Suppressor macrophage treated with lipopolysaccharide for 1 hour (primary cell): ENCODE measurements around the gene HLA-DRB1.
"Not testable (repeated sequence)": the region's sequence is repeated elsewhere in the genome, so short reads cannot be mapped to it uniquely, and the experiment has no call there.

Experiments
- DNase-seq, 3 donors: peaks; one replicate each; pipeline ENCODE4 v3.0.0-alpha.2; 2020 to 2022

Gene HLA-DRB1

DNA sequence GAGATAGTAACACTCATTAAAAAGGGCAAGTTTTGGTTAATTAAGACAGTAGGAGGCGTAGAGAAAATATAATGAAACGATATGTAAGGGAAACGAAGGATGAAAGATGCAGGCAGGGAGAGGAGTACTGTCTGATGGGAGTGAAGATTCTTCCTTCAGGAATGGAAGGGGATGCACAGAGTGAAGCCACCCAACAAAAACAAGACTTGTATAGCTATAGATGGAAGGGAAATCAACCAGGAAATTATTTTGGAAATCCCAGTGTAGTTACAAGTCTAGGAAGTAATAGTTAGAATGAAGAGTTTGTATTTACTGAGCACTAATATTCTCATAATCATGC lies 19.7 kb upstream of the HLA-DRB1 start:
- DNase-seq: no peak

GRCh38 chr6:32608362-32608761 lies 18.7 kb upstream of the HLA-DRB1 start:
- DNase-seq: no peak

- DNase-seq: no peak
Measured at GRCh38 chr6:32607988-32608298, 18.3 kb upstream of the HLA-DRB1 start.

GRCh38 chr6:32607263-32607987 lies 17.8 kb upstream of the HLA-DRB1 start:
- peak; percentile 85 to 90 (median 86) for DNase-seq

- DNase-seq: peak; percentile 57 to 68 (median 59)
Measured at GRCh38 chr6:32604434-32604877, 14.8 kb upstream of the HLA-DRB1 start.

- DNase-seq: peak; percentile 35 to 60 (median 43)
Measured at GRCh38 chr6:32603888-32604287, 14.2 kb upstream of the HLA-DRB1 start.

DNA sequence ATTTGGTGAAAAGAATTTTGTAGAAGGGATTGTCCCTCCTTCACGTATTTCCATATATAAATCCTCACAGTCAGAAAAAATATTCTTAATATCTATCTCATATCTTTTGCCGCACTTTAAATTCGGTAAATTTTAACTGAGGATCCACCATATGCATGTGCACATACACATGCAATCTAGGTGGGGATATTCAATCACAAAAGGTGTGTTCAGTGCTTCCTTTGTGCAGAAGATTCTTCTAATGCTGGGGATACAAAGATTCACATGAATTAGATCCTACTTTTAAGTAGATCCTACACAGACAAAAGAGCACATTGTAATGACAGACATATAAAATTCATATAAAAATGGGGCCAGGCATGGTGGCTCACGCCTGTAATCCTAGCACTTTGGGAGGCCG lies 13.6 kb upstream of the HLA-DRB1 start:
- DNase-seq: no peak

DNA sequence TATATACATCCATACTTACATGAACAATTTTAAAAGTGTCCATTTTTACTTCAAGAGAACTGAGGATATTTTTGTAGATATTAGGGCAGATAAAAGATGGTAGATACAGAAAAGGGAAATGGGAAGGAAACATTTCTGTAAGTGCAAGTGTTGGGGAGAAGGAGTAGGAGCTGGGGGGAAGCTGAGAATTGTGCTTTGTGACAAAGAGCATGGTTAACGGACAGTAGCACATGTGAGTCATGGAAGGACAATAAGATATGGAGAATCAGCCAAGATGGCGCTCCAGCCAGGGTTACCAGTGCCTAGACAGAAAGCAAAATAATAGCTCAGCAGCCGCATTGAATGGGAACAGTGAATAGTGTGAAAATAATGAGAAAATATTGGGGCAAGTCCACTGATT lies 12.7 kb upstream of the HLA-DRB1 start:
- peak in 2 of 3 donors; percentile 54 to 55 for DNase-seq

GRCh38 chr6:32597024-32597423 lies 7.4 kb upstream of the HLA-DRB1 start:
- DNase-seq: no peak

DNA sequence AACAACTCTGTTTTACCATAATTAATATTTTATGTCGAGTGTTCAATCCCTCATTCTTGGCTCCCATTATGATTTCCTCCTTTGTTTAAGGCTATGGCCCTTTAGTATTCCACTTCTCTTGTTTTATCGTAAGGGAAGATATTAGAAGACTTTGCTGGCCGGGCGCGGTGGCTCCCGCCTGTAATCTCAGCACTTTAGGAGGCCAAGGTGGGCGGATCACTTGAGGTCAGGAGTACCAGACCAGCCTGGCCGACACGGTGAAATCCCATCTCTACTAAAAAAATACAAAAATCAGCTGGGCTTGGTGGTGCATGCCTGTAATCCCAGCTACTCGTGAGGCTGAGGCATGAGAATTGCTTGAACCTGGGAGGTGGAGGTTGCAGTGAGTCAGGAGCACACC lies 1.1 kb upstream of the HLA-DRB1 start:
- not testable (repeated sequence) for DNase-seq

DNA sequence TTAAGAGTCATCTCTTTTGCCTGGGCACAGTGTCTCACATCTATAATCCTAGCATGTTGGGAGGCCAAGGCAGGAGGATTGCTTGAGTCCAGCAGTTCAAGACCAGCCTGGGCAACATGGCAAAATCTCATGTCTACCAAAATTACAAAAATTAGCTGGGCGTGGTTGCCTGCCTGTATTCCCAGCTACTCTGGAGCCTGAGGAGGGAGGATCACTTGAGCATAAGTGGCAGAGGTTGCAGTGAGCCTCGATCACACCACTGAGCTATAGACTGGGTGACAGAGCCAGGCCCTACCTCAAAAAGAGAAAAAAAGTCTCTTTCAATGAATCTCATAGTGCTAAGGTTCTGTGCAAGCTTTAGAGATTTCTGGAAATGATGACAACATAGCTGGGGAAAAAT lies 1.5 kb downstream of the HLA-DRB1 start:
- DNase-seq: no peak

DNA sequence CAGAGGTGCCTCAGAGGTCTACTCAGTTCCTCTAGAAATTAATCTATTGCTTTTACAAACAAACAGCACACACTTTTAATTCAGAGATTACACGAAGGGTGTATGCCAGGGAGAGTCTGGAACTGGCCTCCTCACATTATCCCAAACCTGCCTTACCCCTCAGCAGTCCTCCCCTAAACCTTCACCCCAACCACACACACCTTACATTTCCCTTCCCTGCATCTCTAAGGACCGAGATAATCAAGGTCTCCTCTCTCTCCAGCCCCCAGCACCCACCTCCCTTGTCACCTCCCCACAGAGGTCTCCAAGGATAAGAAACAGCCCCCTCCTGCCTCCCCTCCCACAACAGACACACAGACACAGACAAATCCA lies 6.1 kb downstream of the HLA-DRB1 start:
- DNase-seq: no peak

GRCh38 chr6:32581315-32582095 lies 8.1 kb downstream of the HLA-DRB1 start:
- no peak for DNase-seq

GRCh38 chr6:32580593-32580992 lies 9.1 kb downstream of the HLA-DRB1 start:
- DNase-seq: no peak

DNA sequence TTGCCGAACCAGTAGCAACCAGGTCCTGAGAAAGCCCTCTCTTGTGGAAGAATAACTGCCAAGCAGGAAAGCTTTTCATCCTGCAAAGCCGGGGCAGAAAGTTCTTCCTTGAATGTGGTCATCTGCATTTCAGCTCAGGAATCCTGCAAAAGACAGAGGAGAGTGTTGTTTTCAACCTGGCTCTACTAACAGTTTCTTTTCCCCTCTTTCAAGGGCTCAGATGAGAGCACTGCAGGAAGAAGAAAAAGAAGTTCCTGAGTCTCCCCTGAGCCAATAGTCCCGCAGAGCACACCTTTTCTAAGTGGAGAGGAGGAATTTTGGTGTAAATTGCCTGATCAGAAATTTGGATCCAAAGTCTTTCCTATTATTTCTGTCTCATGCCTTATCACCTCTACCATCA lies 10.7 kb downstream of the HLA-DRB1 start:
- no peak for DNase-seq

- DNase-seq: not testable (repeated sequence)
Measured at GRCh38 chr6:32577493-32577892, 12.2 kb downstream of the HLA-DRB1 start.

GRCh38 chr6:32576250-32576649 lies 13.4 kb downstream of the HLA-DRB1 start:
- DNase-seq: no peak

DNA sequence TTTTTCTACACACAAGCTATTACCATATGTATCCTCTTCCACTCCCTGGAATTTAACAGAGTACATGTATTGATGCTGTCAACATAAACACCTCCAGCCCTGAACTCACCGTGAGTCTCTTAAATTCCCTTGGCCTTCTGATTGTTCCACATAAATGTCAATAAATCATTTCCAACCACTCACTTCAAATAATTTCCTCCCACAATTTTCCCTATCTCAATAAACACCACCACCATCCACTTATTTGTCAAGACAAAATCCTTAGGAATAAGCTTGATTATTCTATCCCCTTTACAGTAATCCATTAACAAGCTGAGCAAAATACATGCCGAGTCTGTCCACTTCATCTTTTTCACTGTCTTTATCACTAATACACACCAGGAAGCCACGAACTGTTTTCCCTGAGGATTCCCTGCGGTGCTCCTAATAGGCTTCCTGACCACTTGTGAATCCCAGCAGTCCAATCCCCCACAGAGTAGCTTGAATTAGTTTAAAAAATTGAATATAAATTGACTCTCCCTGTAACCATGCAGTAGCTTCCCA lies 19.2 kb downstream of the HLA-DRB1 start:
- no peak for DNase-seq

DNA sequence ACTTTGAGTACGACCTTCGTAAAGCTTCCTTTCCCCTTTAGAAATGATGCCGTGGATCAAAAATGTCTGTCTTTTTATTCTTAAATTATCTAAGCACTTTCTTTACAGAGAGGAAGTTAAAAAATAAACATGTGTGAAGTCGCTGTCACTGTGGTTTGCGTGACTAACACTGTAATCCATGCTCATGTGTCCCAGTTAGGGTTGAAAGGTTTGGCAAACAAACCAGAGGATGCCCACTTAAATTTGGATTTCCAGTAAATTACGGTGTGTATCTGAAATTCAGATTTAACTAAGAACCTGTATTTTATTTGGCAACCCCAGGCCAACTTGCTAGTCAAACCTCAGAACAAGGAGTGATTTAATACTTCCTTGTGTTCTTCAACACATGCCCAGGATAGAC lies 21.1 kb downstream of the HLA-DRB1 start:
- peak in 1 of 3 donors; percentile 45 for DNase-seq

- no peak for DNase-seq
Measured at GRCh38 chr6:32566957-32567356, 22.7 kb downstream of the HLA-DRB1 start.

- no peak for DNase-seq
Measured at GRCh38 chr6:32565511-32565910, 24.1 kb downstream of the HLA-DRB1 start.

- DNase-seq: no peak
Measured at GRCh38 chr6:32562940-32563339, 26.7 kb downstream of the HLA-DRB1 start.

DNA sequence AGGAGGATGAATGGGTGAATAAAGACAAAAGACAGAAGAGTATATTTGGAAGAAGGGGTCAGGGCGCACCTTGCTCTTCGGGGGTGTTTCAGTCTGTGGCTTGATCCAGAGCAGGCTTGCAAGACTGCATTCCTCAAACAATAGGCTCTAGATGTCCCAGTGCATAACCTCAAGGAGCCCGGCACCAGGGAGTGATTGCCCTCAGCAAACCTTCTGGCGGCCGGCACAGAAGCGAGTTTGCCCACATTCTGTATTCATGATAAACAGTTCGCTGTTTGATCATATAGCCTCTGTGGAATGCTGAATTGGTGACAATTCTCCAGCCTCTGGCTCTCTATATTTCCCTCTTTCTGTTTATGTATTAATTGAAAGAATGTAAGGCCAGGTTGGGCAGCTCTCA lies 29.9 kb downstream of the HLA-DRB1 start:
- DNase-seq: no peak

DNA sequence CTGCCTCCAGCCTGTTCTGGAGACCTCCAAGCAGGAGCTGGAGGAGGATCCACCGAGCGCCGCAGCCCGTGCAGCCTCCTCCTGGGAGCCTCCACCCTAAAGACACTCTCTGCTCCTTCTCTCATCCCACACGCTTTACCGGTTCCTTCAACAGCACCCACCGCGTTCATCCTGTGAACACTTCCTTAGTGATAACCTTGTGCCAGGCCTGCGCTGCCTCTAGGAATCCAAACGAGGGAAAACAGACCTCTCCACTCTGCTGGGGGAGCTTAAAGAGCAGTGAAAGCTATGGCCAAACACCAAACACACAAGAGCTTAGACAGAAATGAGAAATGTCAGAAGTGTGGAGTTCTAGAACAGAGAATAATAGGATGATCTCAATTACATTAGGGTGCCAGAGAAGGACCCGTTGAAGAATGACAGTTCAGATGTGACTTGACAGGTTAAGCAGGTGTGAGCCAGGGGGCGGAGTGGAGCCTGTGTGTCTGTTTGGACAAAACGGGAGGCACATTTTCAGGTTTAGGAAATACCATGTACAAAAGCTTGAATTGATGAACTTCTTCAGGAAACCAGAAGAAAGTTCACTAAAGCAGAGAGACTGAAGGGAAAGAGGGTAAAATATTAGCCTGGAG lies 31.1 kb downstream of the HLA-DRB1 start:
- DNase-seq: no peak
